SU-DHL-6 (cell line): Measurements from ENCODE around the gene DYNLT2.

Experiments used
- H2AFZ ChIP-seq: fragments of 200-600 bp; sonication (generic); 2 replicates; pipeline ENCODE4 v1.6.1; 2014; ENCODE audit warnings: low read depth, mild to moderate bottlenecking, moderate library complexity, mixed read lengths, antibody characterized with exemption, low read length; ENCODE audit not compliant: severe bottlenecking
- H3F3A ChIP-seq: fragments of 200-600 bp; shearing (Covaris generic); 2 replicates; pipeline ENCODE4 v1.6.0; 2016; ENCODE audit warnings: antibody characterized with exemption, mild to moderate bottlenecking; ENCODE audit not compliant: insufficient read depth
- H3K27ac ChIP-seq: fragments of 200-600 bp; sonication (generic); 2 replicates; pipeline ENCODE4 v1.5.1; 2016; ENCODE audit warnings: low read depth, mild to moderate bottlenecking, low read length, moderate library complexity, mixed read lengths
- H3K27me3 ChIP-seq: fragments of 200-600 bp; sonication (generic), shearing (Covaris generic); 2 replicates; pipeline ENCODE4 v1.6.0; 2014; ENCODE audit warnings: mild to moderate bottlenecking, low read length
- H3K36me3 ChIP-seq: fragments of 200-600 bp; sonication (generic); 2 replicates; pipeline ENCODE4 v1.6.1; 2014; ENCODE audit warnings: mild to moderate bottlenecking, low read length, mixed read lengths
- H3K4me2 ChIP-seq: fragments of 300-600, 200-600 bp; shearing (Covaris generic), sonication (generic); 2 replicates; pipeline ENCODE4 v1.6.0; 2014; ENCODE audit warnings: low read length, low read depth, mild to moderate bottlenecking; ENCODE audit not compliant: poor library complexity, severe bottlenecking
- H3K4me3 ChIP-seq: fragments of 200-600 bp; sonication (generic); 2 replicates; pipeline ENCODE4 v1.5.1; 2014; ENCODE audit warnings: antibody characterized with exemption, low read length, mild to moderate bottlenecking, mixed read lengths; ENCODE audit not compliant: insufficient read depth, poor library complexity, severe bottlenecking
- H3K79me2 ChIP-seq: fragments of 200-600 bp; sonication (generic); 2 replicates; pipeline ENCODE4 v1.6.1; 2014; ENCODE audit warnings: mild to moderate bottlenecking, low read length, moderate library complexity; ENCODE audit not compliant: insufficient read depth
- H3K9ac ChIP-seq: fragments of 200-600 bp; sonication (generic); 2 replicates; pipeline ENCODE4 v1.7.0; 2014; ENCODE audit warnings: mild to moderate bottlenecking, low read length
- H3K9me2 ChIP-seq: fragments of 200-600 bp; sonication (generic); replicated peaks from 2 replicates; pipeline ENCODE4 v1.6.1; 2014; ENCODE audit warnings: low read length; ENCODE audit not compliant: insufficient read depth
- H3K9me3 ChIP-seq: fragments of 200-600 bp; sonication (generic); 2 replicates; pipeline ENCODE4 v1.6.1; 2014; ENCODE audit warnings: low read length, mixed read lengths; ENCODE audit not compliant: insufficient read depth
- H4K20me1 ChIP-seq: fragments of 200-600 bp; sonication (generic); 2 replicates; pipeline ENCODE4 v1.6.1; 2014; ENCODE audit warnings: low read depth, mild to moderate bottlenecking, antibody characterized with exemption, low read length, moderate library complexity, mixed read lengths
- EZH2phosphoT487 ChIP-seq: fragments of 200-600 bp; sonication (generic), shearing (Covaris generic); conservative IDR thresholded peaks from 2 replicates; pipeline ENCODE4 v1.6.1; 2018; ENCODE audit warnings: mild to moderate bottlenecking, antibody characterized with exemption, low read length, moderate library complexity, mixed read lengths
- TF ChIP-seq, protein P1 (sequence below): fragments of 200-600 bp; sonication (generic); IDR thresholded peaks from one replicate; pipeline ENCODE4 v1.5.1; 2017; ENCODE audit warnings: antibody characterized with exemption, mild to moderate bottlenecking, low read length, moderate library complexity; ENCODE audit not compliant: insufficient read depth, poor library complexity, severe bottlenecking

DYNLT2 gene

DNA sequence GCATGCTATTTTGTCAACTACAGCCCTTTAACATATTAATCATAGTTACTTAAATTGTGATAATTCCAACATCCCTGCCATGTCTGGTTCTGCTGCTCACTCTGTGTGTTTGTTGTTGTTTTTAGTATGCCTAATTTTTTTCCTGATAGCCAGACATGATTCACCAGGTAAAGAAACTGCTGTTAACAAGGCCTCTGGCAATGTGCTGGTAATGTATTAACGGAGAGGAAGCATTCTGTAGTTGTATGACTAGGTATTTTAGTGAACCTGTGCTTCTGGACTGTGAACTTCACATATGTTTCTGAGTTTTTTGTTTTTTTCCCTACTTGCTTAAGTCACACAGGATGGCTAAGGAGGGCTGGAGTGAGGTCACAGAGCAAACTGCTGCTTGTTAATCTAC is 4.8 kb downstream of the DYNLT2 start:
- Histone ChIP-seq H3K9me2 (no peaks in the 10 kb centered on the region), H3K79me2 (peaks cover 17% of the 10 kb centered on the region), H3K4me3 (no peak overlapping the region), H4K20me1 (no peaks in the 10 kb centered on the region), H3K9ac (no peak overlapping the region), H3K9me3 (no peaks in the 10 kb centered on the region), H3K36me3 (0 out of 2 replicates have a peak, but pooled peaks cover 5% of the 10 kb centered on the region), H3K4me2 (no peak overlapping the region), H3K27me3 (no peaks in the 10 kb centered on the region), H2AFZ (no peak overlapping the region), H3K27ac (no peak overlapping the region), H3F3A (peaks cover 13% of the 10 kb centered on the region; the same call in 1 of the 2 replicates)
- TF ChIP-seq, protein P1, sequence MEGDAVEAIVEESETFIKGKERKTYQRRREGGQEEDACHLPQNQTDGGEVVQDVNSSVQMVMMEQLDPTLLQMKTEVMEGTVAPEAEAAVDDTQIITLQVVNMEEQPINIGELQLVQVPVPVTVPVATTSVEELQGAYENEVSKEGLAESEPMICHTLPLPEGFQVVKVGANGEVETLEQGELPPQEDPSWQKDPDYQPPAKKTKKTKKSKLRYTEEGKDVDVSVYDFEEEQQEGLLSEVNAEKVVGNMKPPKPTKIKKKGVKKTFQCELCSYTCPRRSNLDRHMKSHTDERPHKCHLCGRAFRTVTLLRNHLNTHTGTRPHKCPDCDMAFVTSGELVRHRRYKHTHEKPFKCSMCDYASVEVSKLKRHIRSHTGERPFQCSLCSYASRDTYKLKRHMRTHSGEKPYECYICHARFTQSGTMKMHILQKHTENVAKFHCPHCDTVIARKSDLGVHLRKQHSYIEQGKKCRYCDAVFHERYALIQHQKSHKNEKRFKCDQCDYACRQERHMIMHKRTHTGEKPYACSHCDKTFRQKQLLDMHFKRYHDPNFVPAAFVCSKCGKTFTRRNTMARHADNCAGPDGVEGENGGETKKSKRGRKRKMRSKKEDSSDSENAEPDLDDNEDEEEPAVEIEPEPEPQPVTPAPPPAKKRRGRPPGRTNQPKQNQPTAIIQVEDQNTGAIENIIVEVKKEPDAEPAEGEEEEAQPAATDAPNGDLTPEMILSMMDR, result no peak
- TF ChIP-seq EZH2phosphoT487, result no peak

DNA sequence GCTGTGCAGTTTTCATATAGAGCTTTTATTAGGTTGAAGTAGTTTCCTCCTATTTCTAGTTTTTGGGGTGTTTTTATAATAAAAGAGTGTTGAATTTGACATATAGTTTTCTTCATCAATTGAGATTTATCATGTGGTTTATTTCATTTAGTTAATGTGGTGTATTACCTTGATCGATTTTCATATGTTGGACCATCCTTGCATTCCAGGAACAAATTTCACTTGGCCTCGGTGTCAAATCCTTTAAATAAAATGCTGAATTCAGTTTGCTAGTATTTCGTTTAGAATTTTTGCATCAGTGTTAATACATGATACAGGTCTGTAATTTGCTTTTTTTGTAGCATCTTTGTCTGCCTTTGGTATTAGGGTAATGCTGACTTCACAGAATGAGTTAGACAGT is 6.0 kb downstream of the DYNLT2 start:
- no peaks in the 10 kb centered on the region for H3K9me3 ChIP-seq
- no peak overlapping the region for H3K27ac ChIP-seq
- no peak overlapping the region for H3K9ac ChIP-seq
- peaks cover 9% of the 10 kb centered on the region; the same call in 1 of the 2 replicates for H3K79me2 ChIP-seq
- H4K20me1 ChIP-seq, result no peaks in the 10 kb centered on the region
- no peak overlapping the region for H2AFZ ChIP-seq
- no peaks in the 10 kb centered on the region for H3K27me3 ChIP-seq
- 0 out of 2 replicates have a peak, but pooled peaks cover 5% of the 10 kb centered on the region for H3K36me3 ChIP-seq
- no peak for TF ChIP-seq EZH2phosphoT487
- TF ChIP-seq, protein P1, result no peak
- H3K4me2 ChIP-seq, result no peak overlapping the region
- no peak overlapping the region for H3K4me3 ChIP-seq
- H3K9me2 ChIP-seq, result no peaks in the 10 kb centered on the region
- H3F3A ChIP-seq, result peaks cover 9% of the 10 kb centered on the region; the same call in 1 of the 2 replicates

- H3K4me2 ChIP-seq, result no peak overlapping the region
- no peaks in the 10 kb centered on the region for H3K9me3 ChIP-seq
- TF ChIP-seq, protein P1, result no peak
- no peak for TF ChIP-seq EZH2phosphoT487
- no peaks in the 10 kb centered on the region for H4K20me1 ChIP-seq
- no peak overlapping the region for H3K4me3 ChIP-seq
- no peaks in the 10 kb centered on the region for H3K79me2 ChIP-seq
- H3K9ac ChIP-seq, result no peak overlapping the region
- H3K9me2 ChIP-seq, result no peaks in the 10 kb centered on the region
- no peak overlapping the region for H2AFZ ChIP-seq
- H3K27ac ChIP-seq, result no peak overlapping the region
- H3F3A ChIP-seq, result no peaks in the 10 kb centered on the region; the same call in 1 of the 2 replicates
- H3K36me3 ChIP-seq, result no peaks in the 10 kb centered on the region
- H3K27me3 ChIP-seq, result no peaks in the 10 kb centered on the region
These were observed 10.0 kb downstream of the DYNLT2 start for GRCh38 chr6:169741344-169741743.
